GM19328 (cell line): Measurements from ENCODE around the gene MYH7.
"Not testable (repeated sequence)": the region's sequence is repeated elsewhere in the genome, so short reads cannot be mapped to it uniquely, and the experiment has no call there.

Source experiments
- ATAC-seq: cut with Tn5 transposase; IDR thresholded peaks from one replicate; pipeline ENCODE4 v1.9.1; 2021; ENCODE audit warnings: mild to moderate bottlenecking, moderate library complexity; ENCODE audit not compliant: unreplicated experiment

Gene MYH7

DNA sequence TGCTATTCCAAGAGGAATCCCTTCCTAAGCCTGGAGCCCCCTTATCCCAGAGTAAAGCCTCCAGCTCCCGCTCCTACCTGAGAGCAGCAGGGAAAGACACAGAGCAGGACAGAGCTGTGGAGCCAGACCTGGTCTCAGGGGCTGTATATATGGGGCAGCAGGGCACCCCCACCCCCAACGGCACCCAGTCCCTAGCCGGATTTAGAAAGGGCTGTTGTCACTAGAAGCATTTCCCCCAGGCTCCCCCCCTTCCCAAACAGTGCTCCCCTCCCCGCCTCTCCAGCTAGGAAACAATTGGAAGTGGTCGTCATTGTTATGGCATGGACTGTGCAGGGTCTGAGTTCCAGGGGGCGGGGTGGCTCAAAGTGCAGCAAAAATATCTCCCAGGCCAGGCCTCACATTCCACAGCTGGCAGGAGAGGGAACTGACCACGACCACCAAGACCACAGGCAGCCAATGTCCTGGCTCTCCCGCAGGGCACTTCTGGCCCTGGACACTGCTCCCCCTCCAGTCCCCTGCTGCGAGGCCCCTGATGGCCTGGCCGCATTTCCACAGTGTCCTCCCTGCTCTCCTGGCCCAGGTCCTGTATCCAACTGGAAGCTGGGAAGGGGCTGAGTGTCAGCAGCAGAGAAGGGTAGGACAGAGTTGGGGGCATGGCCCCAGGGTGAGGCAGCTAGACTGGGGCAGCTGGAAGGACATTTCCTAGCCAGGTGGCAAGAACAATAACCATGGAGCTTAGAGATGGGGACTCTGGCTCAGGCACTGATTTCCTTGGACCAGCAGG is at the start of gene MYH7:
MYH7 (minus strand) TSS at position 118 of the 784 bp plus-strand sequence. CDS start 1,928 bp downstream, outside the sequence.
- no peak for ATAC-seq

- ATAC-seq: no peak
Measured at GRCh38 chr14:23483236-23483854, 47.9 kb upstream of the MYH7 start.

DNA sequence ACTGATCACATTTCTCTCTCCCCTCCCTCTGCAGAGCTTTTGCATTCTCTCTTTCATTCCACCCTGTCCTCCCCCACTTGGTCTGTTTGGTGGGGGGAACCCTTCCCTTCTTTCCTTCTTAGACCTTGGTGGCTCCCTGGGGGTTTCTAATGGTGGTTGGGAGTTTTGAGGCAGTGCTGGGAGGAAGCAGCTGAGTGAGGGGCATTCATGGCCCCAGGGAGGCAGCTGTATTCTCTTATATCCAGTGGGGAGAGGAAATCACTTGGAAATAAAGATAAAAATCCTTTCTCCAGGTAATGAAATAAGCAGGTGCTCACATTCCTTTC is 47.3 kb upstream of the MYH7 start:
- no peak for ATAC-seq

- ATAC-seq: no peak
Measured at GRCh38 chr14:23481979-23482822, 46.7 kb upstream of the MYH7 start.

- no peak for ATAC-seq
Measured at GRCh38 chr14:23481362-23481970, 46.0 kb upstream of the MYH7 start.

DNA sequence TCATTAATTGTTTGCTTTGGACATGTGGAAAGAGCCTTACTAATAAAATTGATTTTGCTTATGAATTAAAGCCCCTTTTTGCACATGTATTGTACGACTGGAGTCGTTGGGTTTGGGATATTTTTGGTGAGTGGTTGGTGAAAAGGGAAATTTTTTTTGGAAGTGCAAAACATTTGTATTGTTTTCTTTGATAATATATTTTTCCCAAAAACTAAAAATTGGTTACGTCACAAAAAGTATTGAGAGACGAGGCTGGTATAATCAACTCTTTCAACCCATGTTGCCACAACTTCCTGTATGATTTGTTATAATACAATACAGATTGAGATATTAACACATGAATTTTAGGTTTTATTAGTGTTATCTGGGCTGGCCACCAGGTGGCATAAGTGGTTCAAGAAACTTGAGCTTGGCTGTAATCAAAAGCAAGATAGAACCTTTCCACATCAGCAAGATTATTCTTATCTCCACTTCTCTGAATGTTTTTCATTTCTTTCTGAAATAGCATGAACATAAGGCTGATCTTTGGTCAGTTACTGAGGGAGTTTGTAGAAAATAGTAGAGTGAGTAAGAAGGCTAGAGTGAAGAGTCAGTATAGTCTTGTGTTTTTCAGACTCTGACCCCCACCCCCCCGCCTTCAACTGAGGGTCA is 42.8 kb upstream of the MYH7 start:
- no peak for ATAC-seq

DNA sequence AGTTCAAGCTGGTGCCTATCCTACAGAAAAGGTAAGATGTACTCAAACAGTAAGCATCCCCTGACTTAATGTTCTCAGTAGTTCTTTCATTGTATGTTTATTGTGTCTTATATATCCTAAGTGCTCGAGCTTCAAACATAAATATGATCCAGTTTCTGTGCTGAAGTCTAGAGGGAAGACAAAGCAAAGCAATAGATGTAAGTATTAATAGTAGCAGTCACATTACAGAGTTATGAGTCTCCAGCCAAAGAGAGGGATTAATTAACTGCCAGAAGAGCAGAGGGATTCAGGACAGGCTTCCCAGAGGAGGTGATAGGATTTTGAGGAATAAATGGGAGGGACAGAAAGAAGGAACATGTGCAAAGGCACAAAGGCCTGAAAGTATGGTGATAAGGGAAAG is 35.5 kb upstream of the MYH7 start:
- ATAC-seq: no peak

DNA sequence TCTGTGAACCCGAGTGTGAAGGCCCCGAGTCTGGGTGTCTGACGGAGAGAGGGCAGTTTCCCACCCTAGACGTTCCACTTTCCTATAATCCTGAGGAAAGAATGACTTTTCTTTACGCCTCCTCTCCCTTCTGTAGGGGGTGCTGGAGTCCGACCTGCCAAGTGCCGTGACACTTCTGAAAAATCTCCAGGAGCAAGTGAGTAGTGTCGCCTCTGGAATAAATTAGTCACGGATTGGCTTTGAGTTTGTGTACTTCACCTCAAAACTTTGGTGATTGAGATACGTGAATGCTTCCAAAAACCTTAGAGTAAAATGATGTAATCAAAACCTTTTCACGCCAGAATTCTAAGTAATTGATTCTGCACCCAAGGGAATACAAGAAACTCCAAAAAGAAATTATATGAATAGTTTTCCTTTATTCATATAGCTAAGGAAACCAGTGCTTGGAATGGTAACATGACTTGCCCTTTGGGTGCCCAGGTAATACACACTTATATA is 34.5 kb upstream of the MYH7 start:
- ATAC-seq: peak; percentile 4

DNA sequence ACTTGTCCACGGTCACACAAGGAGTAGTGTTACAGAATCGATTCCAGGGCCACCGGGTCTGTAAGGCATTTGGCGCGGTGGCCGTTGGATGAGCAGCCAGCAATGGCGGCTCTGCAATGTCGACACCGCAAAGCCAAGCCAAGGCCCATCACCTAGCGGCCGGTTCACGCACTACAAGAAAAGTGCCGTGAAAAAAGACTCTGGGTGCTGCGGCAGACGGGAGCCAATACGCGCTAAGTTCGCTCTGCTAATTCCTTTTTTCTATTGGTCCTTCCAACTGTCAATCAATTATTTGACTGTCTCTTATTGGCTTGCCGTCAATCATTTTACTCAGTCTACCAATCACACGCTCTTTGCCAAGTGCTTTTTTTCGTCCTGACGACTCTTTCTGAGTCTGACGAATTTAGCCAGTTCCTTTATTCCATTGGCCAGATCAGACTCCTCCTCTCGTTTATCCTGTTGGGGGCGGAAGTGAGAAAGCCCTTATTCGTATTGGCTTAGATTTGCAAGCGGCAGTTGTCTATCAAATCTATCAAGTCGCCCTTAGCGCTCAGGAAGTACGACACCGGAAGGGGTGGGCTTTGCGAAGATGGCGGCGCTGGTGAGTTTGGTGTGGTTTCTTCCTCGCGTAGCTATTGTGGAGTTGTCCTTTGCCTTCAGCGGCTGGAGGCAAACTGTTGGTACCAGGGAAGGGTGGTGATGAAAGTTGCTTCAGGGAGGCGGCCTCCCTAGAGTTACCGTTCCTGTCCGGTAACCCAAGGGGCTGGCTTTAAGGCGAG is 33.9 kb upstream of the MYH7 start, which contains the start of gene NGDN:
NGDN (plus strand) TSS at position 577 of the 779 bp plus-strand sequence; CDS start at position 590, 13 bp downstream.
- peak; percentile 96 for ATAC-seq

GRCh38 chr14:23468704-23469126 is 33.3 kb upstream of the MYH7 start:
- no peak for ATAC-seq

DNA sequence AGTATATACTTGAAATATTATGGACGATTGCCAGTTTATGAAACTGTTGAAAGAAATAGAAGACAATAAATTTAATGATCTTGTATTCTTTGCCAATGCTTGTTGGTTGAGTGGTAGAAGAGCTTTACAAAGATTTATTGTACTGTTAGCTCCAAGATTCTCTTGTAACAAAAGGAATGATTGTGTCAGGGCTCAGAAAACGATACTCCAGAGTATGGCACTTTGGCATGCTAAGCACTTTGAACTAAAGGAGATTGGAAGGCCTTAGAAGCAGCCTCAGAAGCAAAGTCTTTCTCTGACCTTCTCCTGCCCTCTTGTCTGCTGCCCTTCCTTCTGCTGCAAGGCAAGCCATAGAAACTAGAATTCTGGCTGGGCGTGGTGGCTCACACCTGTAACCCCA is 29.8 kb upstream of the MYH7 start:
- ATAC-seq: no peak

- no peak for ATAC-seq
Measured at GRCh38 chr14:23464700-23465099, 29.2 kb upstream of the MYH7 start.

DNA sequence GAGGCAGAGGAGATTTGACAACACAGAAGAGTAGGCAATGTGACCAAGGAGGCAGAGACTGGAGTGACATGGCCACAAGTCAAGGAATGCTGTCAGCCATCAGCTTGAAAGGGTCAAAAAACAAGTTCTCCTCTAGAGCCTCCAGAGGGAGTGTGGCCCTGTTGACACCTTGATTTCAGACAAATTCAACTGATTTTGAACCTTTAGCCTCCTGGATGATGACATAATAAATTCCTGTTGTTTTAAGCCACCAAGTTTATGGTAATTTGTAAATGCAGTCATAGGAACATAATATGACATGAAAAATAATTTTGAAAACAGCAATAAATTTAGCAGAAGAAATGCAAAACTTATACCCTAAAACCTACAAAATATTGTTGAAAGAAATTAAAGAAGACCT is 25.5 kb upstream of the MYH7 start:
- ATAC-seq: no peak

GRCh38 chr14:23457587-23458445 is 22.4 kb upstream of the MYH7 start:
- ATAC-seq: no peak

DNA sequence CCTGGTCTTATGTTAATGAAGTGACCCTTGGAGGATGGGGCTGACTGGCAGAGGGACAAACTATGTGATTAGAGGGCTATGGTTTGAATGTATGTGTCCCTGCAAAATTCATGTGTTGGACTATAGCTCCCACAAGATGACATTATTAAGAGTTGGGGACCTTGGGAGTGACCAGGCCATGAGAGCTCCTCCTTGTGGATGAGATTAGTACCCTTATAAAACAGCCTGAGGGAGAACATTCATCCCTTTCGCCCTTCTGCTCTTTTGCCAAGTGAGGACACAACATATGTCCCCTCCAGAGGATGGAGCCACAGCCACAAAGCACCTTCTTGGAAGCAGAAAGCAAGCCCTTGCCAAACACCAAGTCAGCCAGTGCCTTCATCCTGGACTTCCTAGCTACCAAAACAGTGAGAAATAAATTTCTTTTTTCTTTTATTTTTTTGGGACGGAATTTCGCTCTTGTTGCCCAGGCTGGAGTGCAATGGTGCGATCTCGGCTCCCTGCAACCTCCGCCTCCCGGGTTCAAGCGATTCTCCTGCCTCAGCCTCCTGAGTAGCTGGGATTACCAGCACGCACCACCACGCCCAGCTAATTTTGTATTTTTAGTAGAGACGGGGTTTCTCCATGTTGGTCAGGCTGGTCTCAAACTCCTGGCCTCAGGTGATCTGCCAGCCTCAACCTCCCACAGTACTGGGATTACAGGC is 21.6 kb upstream of the MYH7 start:
- ATAC-seq: not testable (repeated sequence)

- ATAC-seq: no peak
Measured at GRCh38 chr14:23454445-23454856, 19.0 kb upstream of the MYH7 start.

GRCh38 chr14:23452237-23452636 is 16.8 kb upstream of the MYH7 start:
- no peak for ATAC-seq

GRCh38 chr14:23450379-23450778 is 14.9 kb upstream of the MYH7 start:
- no peak for ATAC-seq
